Ishikawa (cell line): Measurements from ENCODE around the gene ZNF367.

Source experiments
- CREB1 ChIP-seq: IDR thresholded peaks from 2 replicates; pipeline ENCODE4 v1.6.1; 2012; ENCODE audit warnings: low read depth
- TAF1 ChIP-seq: IDR thresholded peaks from 2 replicates; pipeline ENCODE4 v1.6.1; 2012; ENCODE audit warnings: low read depth, mild to moderate bottlenecking
- ZBTB7A ChIP-seq: IDR thresholded peaks from 2 replicates; pipeline ENCODE4 v1.6.1; 2012; ENCODE audit warnings: low read depth
- TF ChIP-seq, protein P1 (sequence below): IDR thresholded peaks from 2 replicates; pipeline ENCODE4 v1.6.1; 2012; ENCODE audit warnings: low read depth, mild to moderate bottlenecking

DNA sequence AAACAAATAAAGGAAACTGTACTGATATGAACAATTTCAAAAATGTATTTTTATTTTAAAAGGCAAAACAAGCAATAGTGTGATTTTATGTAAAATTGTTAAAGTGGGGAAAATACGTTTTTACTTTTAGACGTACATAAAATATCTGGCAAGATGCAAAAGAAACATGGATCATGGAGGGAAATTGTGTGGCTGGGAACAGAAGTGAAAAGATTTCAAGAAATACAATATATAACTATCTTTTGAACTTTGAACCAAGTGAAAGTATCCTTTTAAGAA is 1.5 kb upstream of the ZNF367 start:
- TF ChIP-seq TAF1 (no peak), ZBTB7A (no peak), CREB1 (no peak)
- TF ChIP-seq, protein P1, sequence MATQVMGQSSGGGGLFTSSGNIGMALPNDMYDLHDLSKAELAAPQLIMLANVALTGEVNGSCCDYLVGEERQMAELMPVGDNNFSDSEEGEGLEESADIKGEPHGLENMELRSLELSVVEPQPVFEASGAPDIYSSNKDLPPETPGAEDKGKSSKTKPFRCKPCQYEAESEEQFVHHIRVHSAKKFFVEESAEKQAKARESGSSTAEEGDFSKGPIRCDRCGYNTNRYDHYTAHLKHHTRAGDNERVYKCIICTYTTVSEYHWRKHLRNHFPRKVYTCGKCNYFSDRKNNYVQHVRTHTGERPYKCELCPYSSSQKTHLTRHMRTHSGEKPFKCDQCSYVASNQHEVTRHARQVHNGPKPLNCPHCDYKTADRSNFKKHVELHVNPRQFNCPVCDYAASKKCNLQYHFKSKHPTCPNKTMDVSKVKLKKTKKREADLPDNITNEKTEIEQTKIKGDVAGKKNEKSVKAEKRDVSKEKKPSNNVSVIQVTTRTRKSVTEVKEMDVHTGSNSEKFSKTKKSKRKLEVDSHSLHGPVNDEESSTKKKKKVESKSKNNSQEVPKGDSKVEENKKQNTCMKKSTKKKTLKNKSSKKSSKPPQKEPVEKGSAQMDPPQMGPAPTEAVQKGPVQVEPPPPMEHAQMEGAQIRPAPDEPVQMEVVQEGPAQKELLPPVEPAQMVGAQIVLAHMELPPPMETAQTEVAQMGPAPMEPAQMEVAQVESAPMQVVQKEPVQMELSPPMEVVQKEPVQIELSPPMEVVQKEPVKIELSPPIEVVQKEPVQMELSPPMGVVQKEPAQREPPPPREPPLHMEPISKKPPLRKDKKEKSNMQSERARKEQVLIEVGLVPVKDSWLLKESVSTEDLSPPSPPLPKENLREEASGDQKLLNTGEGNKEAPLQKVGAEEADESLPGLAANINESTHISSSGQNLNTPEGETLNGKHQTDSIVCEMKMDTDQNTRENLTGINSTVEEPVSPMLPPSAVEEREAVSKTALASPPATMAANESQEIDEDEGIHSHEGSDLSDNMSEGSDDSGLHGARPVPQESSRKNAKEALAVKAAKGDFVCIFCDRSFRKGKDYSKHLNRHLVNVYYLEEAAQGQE: no peak
